T-cell (primary cell): Measurements from ENCODE around the gene GET4. TPM values are rescaled to one million over a fixed set of nuclear protein-coding genes. Genes with fewer than 3 reads are reported as not detected.
A peak's percentile ranks its signal among the peaks of the same experiment; 100 is the strongest.
"Not testable (repeated sequence)": the region's sequence is repeated elsewhere in the genome, so short reads cannot be mapped to it uniquely, and the experiment has no call there.

Source experiments
- ATAC-seq, 4 experiments: fragments of 200-7000 bp in 3 of 4; fragments of 150-1000 bp in 1 of 4; cut with Tn5 transposase; replicated peaks in 1 of 4; 1 replicate in 3 of 4; 2 replicates in 1 of 4; pipeline ENCODE4 v1.10.0; 2021; ENCODE audit warnings: moderate library complexity in 3 of 4, mild to moderate bottlenecking in 2 of 4, moderate number of reproducible peaks in 1 of 4
- CTCF ChIA-PET, 2 donors: fragments of 300-600 bp; sonication (Branson Sonifier 250); formaldehyde crosslinking; loops; one replicate each; lab custom pipeline; 2022; ENCODE audit warnings: antibody characterized with exemption in 2 of 2; lab: Charles Lee
- POLR2A ChIA-PET, 2 donors: fragments of 300-600 bp; sonication (Branson Sonifier 250); formaldehyde crosslinking; loops; one replicate each; lab custom pipeline; 2022; ENCODE audit warnings: antibody characterized with exemption in 2 of 2; lab: Charles Lee
- DNase-seq, 35 experiments: peaks; one replicate each; pipeline versions ENCODE4 v3.0.0 to v3.0.0-alpha.2; 2013 to 2023
- H3K27ac ChIP-seq: one replicate; pipeline ENCODE4 v1.5.1; 2013; ENCODE audit warnings: low read length
- H3K27me3 ChIP-seq, 2 experiments: replicated peaks in 1 of 2; 1 replicate in 1 of 2; 2 replicates in 1 of 2; pipeline versions ENCODE4 v1.6.1 to v1.7.0; 2013; ENCODE audit warnings: low read length in 1 of 2, mixed read lengths in 1 of 2; ENCODE audit not compliant: control insufficient read depth in 2 of 2, insufficient read depth in 2 of 2; ENCODE audit errors: extremely low read depth in 1 of 2
- H3K36me3 ChIP-seq, 2 donors: 1 replicate in 1 of 2; 2 replicates in 1 of 2; pipeline versions ENCODE4 v1.6.1 to v1.7.0; 2013; ENCODE audit warnings: low read length in 1 of 2; ENCODE audit not compliant: control insufficient read depth in 2 of 2, insufficient read depth in 1 of 2; ENCODE audit errors: extremely low read depth in 1 of 2
- H3K4me1 ChIP-seq, 2 experiments: 1 replicate in 1 of 2; 2 replicates in 1 of 2; pipeline versions ENCODE4 v1.6.1 to v1.7.0; 2013; ENCODE audit warnings: low read length in 2 of 2, mixed read lengths in 1 of 2; ENCODE audit not compliant: insufficient read depth in 2 of 2, control insufficient read depth in 1 of 2; ENCODE audit errors: extremely low read depth in 1 of 2
- H3K4me3 ChIP-seq, 2 donors: 1 replicate in 1 of 2; 2 replicates in 1 of 2; pipeline versions ENCODE4 v1.5.1 to v1.7.0; 2013; ENCODE audit warnings: mild to moderate bottlenecking in 2 of 2, low read length in 1 of 2, moderate library complexity in 1 of 2; ENCODE audit not compliant: control insufficient read depth in 1 of 2; ENCODE audit errors: extremely low read depth in 1 of 2
- H3K9me3 ChIP-seq: 2 replicates; pipeline ENCODE4 v1.7.0; 2013
- H3K27ac Mint-ChIP-seq, 2 donors: one replicate each; pipeline ENCODE4 v1.8.0; 2020 to 2021; ENCODE audit warnings: mild to moderate bottlenecking in 2 of 2, mixed read lengths in 2 of 2
- H3K27me3 Mint-ChIP-seq, 2 donors: one replicate each; pipeline ENCODE4 v1.8.0; 2021 to 2022; ENCODE audit warnings: mixed read lengths in 2 of 2
- H3K36me3 Mint-ChIP-seq: one replicate; pipeline ENCODE4 v1.8.0; 2021; ENCODE audit warnings: mixed read lengths
- H3K4me1 Mint-ChIP-seq, 3 donors: one replicate each; pipeline ENCODE4 v1.8.0; 2020 to 2022; ENCODE audit warnings: mixed read lengths in 3 of 3, mild to moderate bottlenecking in 1 of 3
- H3K4me3 Mint-ChIP-seq, 3 donors: one replicate each; pipeline ENCODE4 v1.8.0; 2020 to 2022; ENCODE audit warnings: mild to moderate bottlenecking in 3 of 3, mixed read lengths in 3 of 3, moderate library complexity in 3 of 3
- H3K9me3 Mint-ChIP-seq, 3 donors: one replicate each; pipeline ENCODE4 v1.8.0; 2020 to 2022; ENCODE audit warnings: mixed read lengths in 3 of 3
- WGBS: methylation state at CpG from one replicate; pipeline ENCODE4 v1.1.5; 2013; ENCODE audit warnings: missing lambda C conversion rate; ENCODE audit not compliant: insufficient coverage; 5-methylcytosine and 5-hydroxymethylcytosine counted together
- total RNA-seq, 35 experiments: library from RNA in 6 of 35; stranded (reverse) in 6 of 35; fragments of 120-200 nt in 1 of 35; gene quantifications; one replicate each; pipeline versions ENCODE4 v1.2.1 to v1.2.4 and lab custom pipeline; 2013 to 2026

The GET4 gene
- total RNA-seq, 5 donors from 2014 or later (not counting 1 experiment from before 2014, with no cell fraction given), result 52.2 to 76.4 (median 54.7) TPM

- no peaks in the 10 kb centered on the region for H3K9me3 ChIP-seq
- H3K36me3 ChIP-seq, result peaks cover 3% of the 10 kb centered on the region in 2 donors
- DNase-seq (no peak), ATAC-seq (no peak)
- H3K27me3 Mint-ChIP-seq, result peaks cover 0 to 7% of the 10 kb centered on the region in 2 donors
- H3K27ac ChIP-seq, result no peak overlapping the region
- H3K27me3 ChIP-seq, result peaks cover 0 to 19% of the 10 kb centered on the region in 2 experiments
- H3K9me3 Mint-ChIP-seq, result no peaks in the 10 kb centered on the region
- 95% methylated on average over 10 of the region's 20 CpGs for WGBS
- no peak overlapping the region for H3K4me3 Mint-ChIP-seq
- peaks cover 0 to 24% of the 10 kb centered on the region in 2 experiments for H3K4me1 ChIP-seq
- no peak overlapping the region for H3K4me3 ChIP-seq
- H3K4me1 Mint-ChIP-seq, result peaks cover under 1 to 7% (median 6%) of the 10 kb centered on the region in 3 donors
- peaks cover 3% of the 10 kb centered on the region for H3K36me3 Mint-ChIP-seq
- POLR2A ChIA-PET, result no interaction called here
- no peak overlapping the region for H3K27ac Mint-ChIP-seq
- CTCF ChIA-PET, result no interaction called here
These were observed 28.5 kb downstream of the GET4 start for GRCh38 chr7:904847-905246.

- peak in 1 of 4 experiments; percentile 3 for ATAC-seq
- Histone ChIP-seq H3K4me3 (no peak overlapping the region), H3K4me1 (peaks cover 0 to 25% of the 10 kb centered on the region in 2 experiments), H3K36me3 (peaks cover 0 to 3% of the 10 kb centered on the region in 2 donors), H3K27me3 (peaks cover 0 to 19% of the 10 kb centered on the region in 2 experiments), H3K9me3 (no peaks in the 10 kb centered on the region), H3K27ac (no peak overlapping the region)
- Mint-ChIP-seq H3K4me3 (no peak overlapping the region), H3K9me3 (no peaks in the 10 kb centered on the region), H3K27ac (no peak overlapping the region), H3K27me3 (peaks cover 0 to 7% of the 10 kb centered on the region in 2 donors), H3K36me3 (peaks cover 3% of the 10 kb centered on the region), H3K4me1 (peaks cover 8 to 14% (median 12%) of the 10 kb centered on the region in 3 donors)
- 91% methylated on average over 5 of the region's 10 CpGs for WGBS
- peak in 2 of 35 experiments; percentile 21 to 26 for DNase-seq
- ChIA-PET POLR2A (no interaction called here), CTCF (no interaction called here)
These were observed 30.4 kb downstream of the GET4 start for GRCh38 chr7:906776-907157.

GRCh38 chr7:907158-907980 is 31.0 kb downstream of the GET4 start:
- peak in 13 of 35 experiments; percentile 27 to 62 (median 48) for DNase-seq
- H3K27me3 ChIP-seq, result peaks cover 0 to 19% of the 10 kb centered on the region in 2 experiments
- Mint-ChIP-seq H3K36me3 (peaks cover 3% of the 10 kb centered on the region), H3K27me3 (peaks cover 0 to 7% of the 10 kb centered on the region in 2 donors), H3K4me1 (peaks cover 8 to 14% (median 12%) of the 10 kb centered on the region in 3 donors), H3K9me3 (no peaks in the 10 kb centered on the region), H3K4me3 (no peak overlapping the region), H3K27ac (no peak overlapping the region)
- H3K36me3 ChIP-seq, result peaks cover 0 to 3% of the 10 kb centered on the region in 2 donors
- 86% methylated on average over 44 of the region's 49 CpGs for WGBS
- H3K4me1 ChIP-seq, result peaks cover 0 to 23% of the 10 kb centered on the region in 2 experiments
- ATAC-seq, result peak in 1 of 4 experiments; percentile 19
- no peak overlapping the region for H3K4me3 ChIP-seq
- H3K27ac ChIP-seq, result no peak overlapping the region
- H3K9me3 ChIP-seq, result no peaks in the 10 kb centered on the region
- POLR2A ChIA-PET, result interaction anchor here in 1 of 2 donors (0.6 kb wide), 1 partner anchor 1463 kb away, joined by 3 read pairs; no protein-coding TSS in a partner anchor
- CTCF ChIA-PET, result no interaction called here

GRCh38 chr7:908159-908581 is 31.8 kb downstream of the GET4 start:
- ATAC-seq, result peak in 1 of 4 experiments; percentile 34
- CTCF ChIA-PET, result interaction anchor here in 1 of 2 donors (0.6 kb wide), 1 partner anchor 293 kb away, joined by 3 read pairs; no protein-coding TSS in a partner anchor
- peaks cover 0 to 23% of the 10 kb centered on the region in 2 experiments for H3K4me1 ChIP-seq
- H3K27me3 Mint-ChIP-seq, result no peaks in the 10 kb centered on the region
- WGBS, result 87% methylated on average over 12 of the region's 12 CpGs
- no peak overlapping the region for H3K4me3 ChIP-seq
- POLR2A ChIA-PET, result interaction anchor here in 1 of 2 donors (0.6 kb wide), 1 partner anchor 1462 kb away, joined by 3 read pairs; no protein-coding TSS in a partner anchor
- H3K27ac Mint-ChIP-seq, result no peak overlapping the region
- peak in 5 of 35 experiments; percentile 24 to 38 (median 27) for DNase-seq
- peak overlapping the region in 2 of 3 donors; percentile 33 to 37 for H3K4me3 Mint-ChIP-seq
- no peaks in the 10 kb centered on the region for H3K9me3 Mint-ChIP-seq
- H3K27ac ChIP-seq, result no peak overlapping the region
- no peaks in the 10 kb centered on the region for H3K36me3 Mint-ChIP-seq
- no peaks in the 10 kb centered on the region for H3K9me3 ChIP-seq
- H3K36me3 ChIP-seq, result no peaks in the 10 kb centered on the region
- peaks cover 0 to 19% of the 10 kb centered on the region in 2 experiments for H3K27me3 ChIP-seq
- H3K4me1 Mint-ChIP-seq, result peaks cover 8 to 14% (median 12%) of the 10 kb centered on the region in 3 donors

GRCh38 chr7:908591-909357 is 32.4 kb downstream of the GET4 start:
- CTCF ChIA-PET, result interaction anchor here (0.6 kb wide), 2 partner anchors 134 to 292 kb away, joined by 3 to 9 read pairs; no protein-coding TSS in a partner anchor
- POLR2A ChIA-PET, result not testable (repeated sequence)

More at GRCh38 chr7:908591-909357, 32.4 kb downstream of the GET4 start:
- peaks cover 0 to 23% of the 10 kb centered on the region in 2 experiments for H3K4me1 ChIP-seq
- H3K27ac ChIP-seq, H3K27ac Mint-ChIP-seq, H3K36me3 Mint-ChIP-seq, H3K27me3 Mint-ChIP-seq, H3K9me3 Mint-ChIP-seq, H3K9me3 ChIP-seq, H3K36me3 ChIP-seq: not testable (repeated sequence)
- peaks cover 8 to 14% (median 12%) of the 10 kb centered on the region in 3 donors for H3K4me1 Mint-ChIP-seq
- ATAC-seq (peak; percentile 71 to 84 (median 82)), DNase-seq (peak in 26 of 35 experiments; percentile 30 to 78 (median 52))
- 32% methylated on average over 51 of the region's 73 CpGs for WGBS
- H3K27me3 ChIP-seq, result peaks cover 0 to 19% of the 10 kb centered on the region in 2 experiments
- peak overlapping the region in 2 of 3 donors; percentile 33 to 37 for H3K4me3 Mint-ChIP-seq
- H3K4me3 ChIP-seq, result peak overlapping the region in 1 of 2 donors; percentile 47
